Measurements from ENCODE around the gene CAMTA1. TPM values are rescaled to one million over a fixed set of nuclear protein-coding genes. Genes with fewer than 3 reads are reported as not detected.

The CAMTA1 gene
- total and polyA plus RNA-seq, 4 donors, result 48.1 to 140 (median 52.3) TPM

- Histone ChIP-seq H3K36me3 (ENCODE audit: control insufficient read depth in 4 of 4, insufficient read depth in 4 of 4, low read length in 4 of 4) (no peaks in the 10 kb centered on the region), H3K27ac (ENCODE audit: low read depth in 1 of 2, low read length in 1 of 2) (no peak overlapping the region), H3K9me3 (ENCODE audit: control insufficient read depth in 4 of 4, insufficient read depth in 3 of 4, low read length in 3 of 4) (no peaks in the 10 kb centered on the region), H3K4me3 (no peak overlapping the region), H3K27me3 (ENCODE audit: control insufficient read depth in 3 of 3, insufficient read depth in 3 of 3, low read length in 2 of 3) (no peaks in the 10 kb centered on the region), H3K4me1 (ENCODE audit: control insufficient read depth in 5 of 5, insufficient read depth in 5 of 5, low read length in 5 of 5) (no peaks in the 10 kb centered on the region), H3K9ac (ENCODE audit: insufficient read depth in 1 of 2, low read length in 2 of 2) (no peak overlapping the region)
- TF ChIP-seq, protein P1, sequence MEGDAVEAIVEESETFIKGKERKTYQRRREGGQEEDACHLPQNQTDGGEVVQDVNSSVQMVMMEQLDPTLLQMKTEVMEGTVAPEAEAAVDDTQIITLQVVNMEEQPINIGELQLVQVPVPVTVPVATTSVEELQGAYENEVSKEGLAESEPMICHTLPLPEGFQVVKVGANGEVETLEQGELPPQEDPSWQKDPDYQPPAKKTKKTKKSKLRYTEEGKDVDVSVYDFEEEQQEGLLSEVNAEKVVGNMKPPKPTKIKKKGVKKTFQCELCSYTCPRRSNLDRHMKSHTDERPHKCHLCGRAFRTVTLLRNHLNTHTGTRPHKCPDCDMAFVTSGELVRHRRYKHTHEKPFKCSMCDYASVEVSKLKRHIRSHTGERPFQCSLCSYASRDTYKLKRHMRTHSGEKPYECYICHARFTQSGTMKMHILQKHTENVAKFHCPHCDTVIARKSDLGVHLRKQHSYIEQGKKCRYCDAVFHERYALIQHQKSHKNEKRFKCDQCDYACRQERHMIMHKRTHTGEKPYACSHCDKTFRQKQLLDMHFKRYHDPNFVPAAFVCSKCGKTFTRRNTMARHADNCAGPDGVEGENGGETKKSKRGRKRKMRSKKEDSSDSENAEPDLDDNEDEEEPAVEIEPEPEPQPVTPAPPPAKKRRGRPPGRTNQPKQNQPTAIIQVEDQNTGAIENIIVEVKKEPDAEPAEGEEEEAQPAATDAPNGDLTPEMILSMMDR (IDR thresholded peaks at IDR 0.05; ENCODE audit: control extremely low read depth, extremely low read depth), result no peak
- WGBS, 2 donors, result 63 to 70% methylated on average over 5 of the region's 5 CpGs
- DNase-seq, result no peak
- ATAC-seq (ENCODE audit: insufficient read depth, low FRiP score), result no peak
Observed at GRCh38 chr1:7003676-7004075, 218.4 kb downstream of the CAMTA1 start.

GRCh38 chr1:7004181-7004580 lies 218.9 kb downstream of the CAMTA1 start:
- Histone ChIP-seq H3K36me3 (ENCODE audit: control insufficient read depth in 4 of 4, insufficient read depth in 4 of 4, low read length in 4 of 4) (no peaks in the 10 kb centered on the region), H3K4me1 (ENCODE audit: control insufficient read depth in 5 of 5, insufficient read depth in 5 of 5, low read length in 5 of 5) (no peaks in the 10 kb centered on the region), H3K9ac (ENCODE audit: insufficient read depth in 1 of 2, low read length in 2 of 2) (no peak overlapping the region), H3K4me3 (no peak overlapping the region), H3K27ac (ENCODE audit: low read depth in 1 of 2, low read length in 1 of 2) (no peak overlapping the region), H3K9me3 (ENCODE audit: control insufficient read depth in 4 of 4, insufficient read depth in 3 of 4, low read length in 3 of 4) (no peaks in the 10 kb centered on the region), H3K27me3 (ENCODE audit: control insufficient read depth in 3 of 3, insufficient read depth in 3 of 3, low read length in 2 of 3) (no peaks in the 10 kb centered on the region)
- TF ChIP-seq, protein P1 (IDR thresholded peaks at IDR 0.05; ENCODE audit: control extremely low read depth, extremely low read depth), result no peak
- WGBS, 2 donors, result 88 to 92% methylated on average over 1 of the region's 1 CpG
- ATAC-seq (ENCODE audit: insufficient read depth, low FRiP score) (no peak), DNase-seq (no peak)

GRCh38 chr1:7005762-7006161 lies 220.5 kb downstream of the CAMTA1 start:
- Histone ChIP-seq H3K27me3 (ENCODE audit: control insufficient read depth in 3 of 3, insufficient read depth in 3 of 3, low read length in 2 of 3) (no peaks in the 10 kb centered on the region), H3K4me3 (no peak overlapping the region), H3K9me3 (ENCODE audit: control insufficient read depth in 4 of 4, insufficient read depth in 3 of 4, low read length in 3 of 4) (no peaks in the 10 kb centered on the region), H3K36me3 (ENCODE audit: control insufficient read depth in 4 of 4, insufficient read depth in 4 of 4, low read length in 4 of 4) (no peaks in the 10 kb centered on the region), H3K9ac (ENCODE audit: insufficient read depth in 1 of 2, low read length in 2 of 2) (no peak overlapping the region), H3K27ac (ENCODE audit: low read depth in 1 of 2, low read length in 1 of 2) (no peak overlapping the region), H3K4me1 (ENCODE audit: control insufficient read depth in 5 of 5, insufficient read depth in 5 of 5, low read length in 5 of 5) (no peaks in the 10 kb centered on the region)
- WGBS, 2 donors, result 88 to 89% methylated on average over 4 of the region's 4 CpGs
- no peak for DNase-seq
- TF ChIP-seq, protein P1 (IDR thresholded peaks at IDR 0.05; ENCODE audit: control extremely low read depth, extremely low read depth), result no peak
- ATAC-seq (ENCODE audit: insufficient read depth, low FRiP score), result no peak

All from lung (tissue), 12 donors.